K562 (cell line): ENCODE data around the gene LUC7L3. TPM values are rescaled to one million over a fixed set of nuclear protein-coding genes. Genes with fewer than 3 reads are reported as not detected.

Source experiments
- CCAR2 ChIP-seq: fragments of 200-400 bp; formaldehyde crosslinking; IDR thresholded peaks from 2 replicates; pipeline ENCODE4 v1.6.1; 2017; ENCODE audit warnings: mild to moderate bottlenecking, low read depth, low read length
- MXI1 ChIP-seq: IDR thresholded peaks from 2 replicates; pipeline ENCODE4 v1.6.1; 2011; ENCODE audit warnings: low read depth, mild to moderate bottlenecking, improper control_type of control experiment, low read length
- SAP30 ChIP-seq: fragments of 200-600 bp; sonication (generic); IDR thresholded peaks from 2 replicates; pipeline ENCODE4 v1.6.1; 2012; ENCODE audit warnings: borderline replicate concordance, low read depth, mild to moderate bottlenecking, moderate library complexity, low read length, control low read depth, inconsistent platforms; ENCODE audit not compliant: insufficient read depth, poor library complexity, severe bottlenecking
- ZNF551 ChIP-seq: fragments of 250-450 bp; sonication (Bioruptor Pico); IDR thresholded peaks from 2 replicates; pipeline ENCODE4 v1.5.0; 2021; ENCODE audit warnings: mild to moderate bottlenecking, moderate library complexity
- polyA plus RNA-seq, 8 experiments: library from polyadenylated mRNA; depleted of rRNA in 4 of 8; stranded (reverse) in 5 of 8; unstranded in 3 of 8; fragments of >200 nt; fragmentation: Nextera tagmentation in 2 of 8; fragmentation: Illumina TruSeq in 1 of 8; extraction: Ambion mirVana in 2 of 8; extraction: Trizol in 1 of 8; gene quantifications; 2 replicates each; pipeline versions ENCODE4 v1.2.1 to v1.2.3, GENCODE V29; 2011 to 2014; ENCODE audit warnings: inconsistent platforms in 1 of 8, missing spikeins in 1 of 8
- total RNA-seq, 7 experiments: library from RNA; depleted of rRNA in 6 of 7; stranded (reverse); fragments of >200 nt in 6 of 7; fragmentation: Illumina TruSeq in 2 of 7; extraction: Trizol in 2 of 7; gene quantifications; 2 replicates each; pipeline versions ENCODE4 v1.2.1 to v1.2.3, GENCODE V29; 2011 to 2021; ENCODE audit warnings: low replicate concordance in 1 of 7
- TF ChIP-seq, protein P1 (sequence below), 2 experiments: fragments of 450-650 bp; formaldehyde crosslinking in 1 of 2; IDR thresholded peaks; 2 replicates each; pipeline versions ENCODE4 v1.4.0 to v1.6.1; 2014 to 2020; ENCODE audit warnings: mild to moderate bottlenecking in 2 of 2, borderline replicate concordance in 1 of 2, low read depth in 1 of 2
- TF ChIP-seq, protein P2 (sequence below): sonication (generic); formaldehyde crosslinking; IDR thresholded peaks from 2 replicates; pipeline ENCODE4 v1.8.0; 2022; ENCODE audit warnings: mild to moderate bottlenecking, missing genetic modification reagents

The LUC7L3 gene
- total and polyA plus RNA-seq, 9 of the 15 experiments (the other 6 are each of a cell fraction or from before 2014, with no cell fraction given): 80.8 to 284 (median 127) TPM

DNA sequence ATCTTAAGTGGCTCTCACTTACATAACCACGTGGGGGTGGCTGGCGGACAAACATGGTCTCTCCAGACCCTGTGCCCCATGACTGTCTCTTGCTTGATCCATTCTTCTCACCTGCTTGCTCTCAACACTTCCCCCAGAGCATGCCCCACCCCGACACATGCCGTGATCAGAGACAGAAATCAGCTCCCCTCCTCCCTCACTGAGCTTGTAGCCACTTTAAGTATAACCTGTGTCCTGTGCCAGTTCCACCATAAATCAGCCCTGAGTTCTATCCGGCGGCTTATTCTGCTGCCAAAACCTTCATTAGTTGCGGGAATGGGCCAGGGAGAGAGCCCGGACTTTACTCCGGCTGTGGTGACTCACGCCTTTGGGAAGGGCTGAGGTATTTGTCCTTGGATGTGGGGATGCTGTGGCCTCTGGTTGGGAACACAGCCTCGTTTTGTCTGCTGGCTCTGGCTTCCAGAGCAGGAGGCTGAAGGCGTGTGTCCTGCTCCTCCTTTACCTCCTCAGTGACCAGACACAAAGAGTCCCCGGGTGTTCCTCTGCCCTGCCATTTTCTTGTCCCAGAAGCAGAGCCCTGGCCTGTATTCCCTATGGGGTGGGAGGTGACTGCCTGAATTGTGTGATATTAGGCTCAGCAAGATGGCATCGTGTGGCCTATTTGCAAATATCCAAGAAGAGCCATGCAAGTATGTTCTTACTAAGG, 32.8 kb upstream of the LUC7L3 start (continued):
- TF ChIP-seq, protein P1, sequence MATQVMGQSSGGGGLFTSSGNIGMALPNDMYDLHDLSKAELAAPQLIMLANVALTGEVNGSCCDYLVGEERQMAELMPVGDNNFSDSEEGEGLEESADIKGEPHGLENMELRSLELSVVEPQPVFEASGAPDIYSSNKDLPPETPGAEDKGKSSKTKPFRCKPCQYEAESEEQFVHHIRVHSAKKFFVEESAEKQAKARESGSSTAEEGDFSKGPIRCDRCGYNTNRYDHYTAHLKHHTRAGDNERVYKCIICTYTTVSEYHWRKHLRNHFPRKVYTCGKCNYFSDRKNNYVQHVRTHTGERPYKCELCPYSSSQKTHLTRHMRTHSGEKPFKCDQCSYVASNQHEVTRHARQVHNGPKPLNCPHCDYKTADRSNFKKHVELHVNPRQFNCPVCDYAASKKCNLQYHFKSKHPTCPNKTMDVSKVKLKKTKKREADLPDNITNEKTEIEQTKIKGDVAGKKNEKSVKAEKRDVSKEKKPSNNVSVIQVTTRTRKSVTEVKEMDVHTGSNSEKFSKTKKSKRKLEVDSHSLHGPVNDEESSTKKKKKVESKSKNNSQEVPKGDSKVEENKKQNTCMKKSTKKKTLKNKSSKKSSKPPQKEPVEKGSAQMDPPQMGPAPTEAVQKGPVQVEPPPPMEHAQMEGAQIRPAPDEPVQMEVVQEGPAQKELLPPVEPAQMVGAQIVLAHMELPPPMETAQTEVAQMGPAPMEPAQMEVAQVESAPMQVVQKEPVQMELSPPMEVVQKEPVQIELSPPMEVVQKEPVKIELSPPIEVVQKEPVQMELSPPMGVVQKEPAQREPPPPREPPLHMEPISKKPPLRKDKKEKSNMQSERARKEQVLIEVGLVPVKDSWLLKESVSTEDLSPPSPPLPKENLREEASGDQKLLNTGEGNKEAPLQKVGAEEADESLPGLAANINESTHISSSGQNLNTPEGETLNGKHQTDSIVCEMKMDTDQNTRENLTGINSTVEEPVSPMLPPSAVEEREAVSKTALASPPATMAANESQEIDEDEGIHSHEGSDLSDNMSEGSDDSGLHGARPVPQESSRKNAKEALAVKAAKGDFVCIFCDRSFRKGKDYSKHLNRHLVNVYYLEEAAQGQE (IDR thresholded peaks at IDR 0.05; ENCODE audit: borderline replicate concordance): no peak
- TF ChIP-seq, protein P1 (CRISPR knock-in tag; IDR thresholded peaks at IDR 0.05; ENCODE audit: low read depth): no peak
- TF ChIP-seq SAP30 (no peak), MXI1 (no peak), CCAR2 (no peak), ZNF551 (no peak)
- TF ChIP-seq, protein P2, sequence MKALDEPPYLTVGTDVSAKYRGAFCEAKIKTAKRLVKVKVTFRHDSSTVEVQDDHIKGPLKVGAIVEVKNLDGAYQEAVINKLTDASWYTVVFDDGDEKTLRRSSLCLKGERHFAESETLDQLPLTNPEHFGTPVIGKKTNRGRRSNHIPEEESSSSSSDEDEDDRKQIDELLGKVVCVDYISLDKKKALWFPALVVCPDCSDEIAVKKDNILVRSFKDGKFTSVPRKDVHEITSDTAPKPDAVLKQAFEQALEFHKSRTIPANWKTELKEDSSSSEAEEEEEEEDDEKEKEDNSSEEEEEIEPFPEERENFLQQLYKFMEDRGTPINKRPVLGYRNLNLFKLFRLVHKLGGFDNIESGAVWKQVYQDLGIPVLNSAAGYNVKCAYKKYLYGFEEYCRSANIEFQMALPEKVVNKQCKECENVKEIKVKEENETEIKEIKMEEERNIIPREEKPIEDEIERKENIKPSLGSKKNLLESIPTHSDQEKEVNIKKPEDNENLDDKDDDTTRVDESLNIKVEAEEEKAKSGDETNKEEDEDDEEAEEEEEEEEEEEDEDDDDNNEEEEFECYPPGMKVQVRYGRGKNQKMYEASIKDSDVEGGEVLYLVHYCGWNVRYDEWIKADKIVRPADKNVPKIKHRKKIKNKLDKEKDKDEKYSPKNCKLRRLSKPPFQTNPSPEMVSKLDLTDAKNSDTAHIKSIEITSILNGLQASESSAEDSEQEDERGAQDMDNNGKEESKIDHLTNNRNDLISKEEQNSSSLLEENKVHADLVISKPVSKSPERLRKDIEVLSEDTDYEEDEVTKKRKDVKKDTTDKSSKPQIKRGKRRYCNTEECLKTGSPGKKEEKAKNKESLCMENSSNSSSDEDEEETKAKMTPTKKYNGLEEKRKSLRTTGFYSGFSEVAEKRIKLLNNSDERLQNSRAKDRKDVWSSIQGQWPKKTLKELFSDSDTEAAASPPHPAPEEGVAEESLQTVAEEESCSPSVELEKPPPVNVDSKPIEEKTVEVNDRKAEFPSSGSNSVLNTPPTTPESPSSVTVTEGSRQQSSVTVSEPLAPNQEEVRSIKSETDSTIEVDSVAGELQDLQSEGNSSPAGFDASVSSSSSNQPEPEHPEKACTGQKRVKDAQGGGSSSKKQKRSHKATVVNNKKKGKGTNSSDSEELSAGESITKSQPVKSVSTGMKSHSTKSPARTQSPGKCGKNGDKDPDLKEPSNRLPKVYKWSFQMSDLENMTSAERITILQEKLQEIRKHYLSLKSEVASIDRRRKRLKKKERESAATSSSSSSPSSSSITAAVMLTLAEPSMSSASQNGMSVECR (CRISPR knock-in tag): no peak
